Breast epithelium (tissue), 3 donors: Measurements from ENCODE around the gene TM9SF2.

Source experiments
- POLR2AphosphoS5 ChIP-seq, 3 donors: sonication (generic); formaldehyde crosslinking; IDR thresholded peaks; one replicate each; pipeline ENCODE4 v1.6.1; 2017; ENCODE audit warnings: antibody characterized with exemption in 3 of 3
- TF ChIP-seq, protein P1 (sequence below), 3 donors: fragments of 450-650 bp; IDR thresholded peaks; one replicate each; pipeline ENCODE4 v1.5.1; 2016 to 2017; ENCODE audit warnings: antibody characterized with exemption in 3 of 3, mild to moderate bottlenecking in 3 of 3, moderate library complexity in 3 of 3

DNA sequence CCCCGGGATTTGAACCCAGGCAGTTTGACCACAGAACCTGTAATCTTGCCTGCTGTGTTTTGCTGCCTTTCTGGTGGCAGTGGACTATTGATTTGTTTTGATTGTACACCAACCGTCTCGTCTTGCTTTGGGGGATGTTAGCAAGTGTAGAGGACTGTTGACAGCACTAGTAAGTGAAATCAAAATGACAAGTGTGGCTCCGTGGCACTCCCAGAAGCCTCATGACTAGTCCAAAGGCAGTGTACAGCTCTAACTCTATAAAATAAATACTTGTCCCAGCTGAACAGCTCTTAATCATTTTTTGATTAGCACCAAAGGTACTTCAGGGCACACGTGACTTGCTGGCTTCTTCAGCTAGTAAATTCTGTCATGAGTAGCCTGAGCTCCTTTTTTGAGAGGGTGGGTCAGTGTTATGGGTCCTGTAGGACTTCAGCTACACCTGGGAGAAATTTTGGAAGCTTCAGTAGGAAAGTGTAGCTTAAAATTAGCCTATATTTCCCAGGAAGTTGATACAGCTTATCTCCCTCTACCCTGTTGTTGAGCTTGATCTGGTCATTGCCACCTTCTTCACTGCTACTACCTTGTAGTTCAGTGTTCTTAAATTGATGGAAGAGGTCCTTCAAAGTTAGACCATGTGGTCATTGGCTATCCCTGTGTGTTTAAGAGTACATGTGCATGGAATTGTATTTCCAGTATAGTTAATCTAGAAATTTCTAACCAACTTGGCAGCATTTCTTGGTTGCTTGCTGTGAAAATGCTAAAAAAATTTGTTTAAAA lies 15.1 kb downstream of the TM9SF2 start:
- TF ChIP-seq, protein P1, sequence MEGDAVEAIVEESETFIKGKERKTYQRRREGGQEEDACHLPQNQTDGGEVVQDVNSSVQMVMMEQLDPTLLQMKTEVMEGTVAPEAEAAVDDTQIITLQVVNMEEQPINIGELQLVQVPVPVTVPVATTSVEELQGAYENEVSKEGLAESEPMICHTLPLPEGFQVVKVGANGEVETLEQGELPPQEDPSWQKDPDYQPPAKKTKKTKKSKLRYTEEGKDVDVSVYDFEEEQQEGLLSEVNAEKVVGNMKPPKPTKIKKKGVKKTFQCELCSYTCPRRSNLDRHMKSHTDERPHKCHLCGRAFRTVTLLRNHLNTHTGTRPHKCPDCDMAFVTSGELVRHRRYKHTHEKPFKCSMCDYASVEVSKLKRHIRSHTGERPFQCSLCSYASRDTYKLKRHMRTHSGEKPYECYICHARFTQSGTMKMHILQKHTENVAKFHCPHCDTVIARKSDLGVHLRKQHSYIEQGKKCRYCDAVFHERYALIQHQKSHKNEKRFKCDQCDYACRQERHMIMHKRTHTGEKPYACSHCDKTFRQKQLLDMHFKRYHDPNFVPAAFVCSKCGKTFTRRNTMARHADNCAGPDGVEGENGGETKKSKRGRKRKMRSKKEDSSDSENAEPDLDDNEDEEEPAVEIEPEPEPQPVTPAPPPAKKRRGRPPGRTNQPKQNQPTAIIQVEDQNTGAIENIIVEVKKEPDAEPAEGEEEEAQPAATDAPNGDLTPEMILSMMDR (IDR thresholded peaks at IDR 0.05) = no peak
- no peak for TF ChIP-seq POLR2AphosphoS5 (IDR thresholded peaks at IDR 0.05)
